Adrenal gland (tissue), 5 donors: ENCODE data around the gene PLG.
"Not testable (repeated sequence)": the region's sequence is repeated elsewhere in the genome, so short reads cannot be mapped to it uniquely, and the experiment has no call there.

Source experiments
- CTCF ChIP-seq, 6 experiments: fragments of 450-650 bp in 4 of 6; fragments of 200-600 bp in 2 of 6; sonication (generic) in 1 of 6; IDR thresholded peaks; 1 replicate in 5 of 6; 2 replicates in 1 of 6; pipeline versions ENCODE4 v1.5.1 to v1.8.0; 2016 to 2021; ENCODE audit warnings: antibody characterized with exemption in 6 of 6, mild to moderate bottlenecking in 2 of 6, moderate library complexity in 1 of 6
- POLR2A ChIP-seq, 2 donors: fragments of 450-650 bp; IDR thresholded peaks; one replicate each; pipeline ENCODE4 v1.6.1; 2017; ENCODE audit warnings: antibody characterized with exemption in 2 of 2, mild to moderate bottlenecking in 2 of 2, moderate library complexity in 1 of 2
- donor health status: DM: no; HTN: no; CAD: no.

GRCh38 chr6:160708993-160709392 is 6.9 kb downstream of the PLG start:
- not testable (repeated sequence) for TF ChIP-seq CTCF, POLR2A (IDR thresholded peaks at IDR 0.05)
